HG03066 (cell line): ENCODE measurements around the gene LDOC1.
"Not testable (repeated sequence)": the region's sequence is repeated elsewhere in the genome, so short reads cannot be mapped to it uniquely, and the experiment has no call there.

Experiments
- ATAC-seq: cut with Tn5 transposase; IDR thresholded peaks from one replicate; pipeline ENCODE4 v1.9.1; 2021; ENCODE audit warnings: low read depth; ENCODE audit not compliant: unreplicated experiment

LDOC1 gene

DNA sequence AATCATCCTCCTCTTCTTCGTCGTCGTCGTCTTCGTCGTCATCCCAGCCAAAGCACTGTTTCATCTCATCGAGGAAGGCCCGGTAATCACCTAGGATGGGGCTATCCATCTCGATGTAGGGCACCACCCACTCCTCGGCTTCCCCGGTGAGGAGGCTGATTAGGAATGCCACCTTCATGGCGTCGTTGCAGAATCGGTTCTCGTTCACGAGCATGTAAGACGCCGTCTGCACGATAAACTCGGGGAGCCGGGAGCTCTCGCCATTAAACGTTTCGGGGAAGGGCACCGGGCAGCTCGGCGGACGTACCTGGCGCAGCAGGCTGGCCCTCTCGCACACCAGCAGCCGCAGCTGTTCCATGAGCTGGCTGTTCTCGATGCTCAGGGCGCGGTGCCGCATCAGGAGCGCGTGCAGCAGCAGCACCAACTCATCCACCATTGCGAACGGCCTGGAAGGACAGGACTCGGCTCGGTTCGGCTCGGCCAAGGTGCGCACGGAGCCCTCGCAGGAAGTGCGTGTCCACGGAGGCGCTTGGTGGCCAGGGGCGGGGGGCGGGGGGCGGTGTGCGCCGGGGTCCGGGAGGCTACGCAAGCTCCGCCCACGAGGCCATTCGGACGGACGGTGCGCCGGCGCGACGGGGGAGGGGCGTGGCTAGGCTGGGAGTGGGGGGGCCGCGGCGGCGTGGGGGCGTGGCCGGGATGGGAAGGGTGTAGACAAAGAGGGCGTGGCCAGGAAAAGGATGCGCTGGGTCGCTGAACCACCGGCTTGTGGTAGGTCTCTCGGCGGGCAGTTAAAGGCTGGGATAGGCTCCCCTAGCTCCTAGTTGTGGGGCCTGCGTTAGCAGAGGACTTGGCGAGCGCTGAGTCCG, at the start of gene LDOC1:
TSS of gene LDOC1 (minus strand) at position 544 of the 866 bp plus-strand sequence. CDS start at position 436, 108 bp downstream.
- no peak for ATAC-seq

DNA sequence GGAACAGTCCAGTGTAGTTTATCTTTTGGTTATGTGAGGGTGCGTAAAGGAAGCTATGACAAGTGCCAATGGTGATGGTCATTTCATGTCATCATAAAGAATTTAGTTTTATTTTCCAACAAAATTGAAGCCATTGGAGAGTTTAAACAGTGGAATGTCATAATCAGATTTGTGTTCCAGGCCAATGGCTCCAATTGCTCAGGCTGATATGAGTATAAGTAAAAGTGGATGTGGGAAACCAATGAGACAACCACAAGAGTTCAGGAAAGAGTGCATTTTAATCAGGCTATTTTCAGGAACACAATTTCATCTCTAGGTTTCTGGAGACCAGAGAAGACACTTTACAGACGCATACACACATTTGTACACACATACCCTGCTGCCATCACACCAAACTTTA, 44.7 kb upstream of the LDOC1 start:
- ATAC-seq: no peak

DNA sequence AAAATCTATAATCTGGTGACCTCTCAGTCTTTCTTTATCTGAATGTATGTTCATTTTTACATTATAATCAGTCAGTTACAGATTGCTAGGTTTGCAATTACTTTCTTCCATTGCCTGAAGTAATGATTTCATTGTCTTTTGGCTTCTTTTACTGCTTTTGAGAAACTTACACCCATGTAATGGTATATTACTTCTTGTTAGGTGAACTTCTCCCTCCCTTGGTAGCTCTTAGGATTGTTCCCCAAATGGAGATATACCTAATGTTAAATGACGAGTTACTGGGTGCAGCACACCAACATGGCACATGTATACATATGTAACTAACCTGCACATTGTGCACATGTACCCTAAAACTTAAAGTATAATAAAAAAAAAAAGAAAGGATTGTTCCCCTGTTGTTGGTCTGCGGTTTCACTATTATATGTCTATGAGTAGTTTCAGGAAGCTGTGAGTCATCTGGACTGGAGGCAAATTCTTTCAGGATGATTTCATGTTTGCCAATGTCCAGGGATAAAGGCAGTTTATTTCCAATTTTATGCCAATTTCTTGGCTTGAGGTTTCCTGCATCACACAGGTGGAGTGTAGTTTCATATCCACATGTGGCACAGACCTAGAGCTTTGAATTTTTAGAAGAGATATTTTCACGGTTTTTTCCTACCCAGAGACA, 43.5 kb upstream of the LDOC1 start:
- no peak for ATAC-seq

DNA sequence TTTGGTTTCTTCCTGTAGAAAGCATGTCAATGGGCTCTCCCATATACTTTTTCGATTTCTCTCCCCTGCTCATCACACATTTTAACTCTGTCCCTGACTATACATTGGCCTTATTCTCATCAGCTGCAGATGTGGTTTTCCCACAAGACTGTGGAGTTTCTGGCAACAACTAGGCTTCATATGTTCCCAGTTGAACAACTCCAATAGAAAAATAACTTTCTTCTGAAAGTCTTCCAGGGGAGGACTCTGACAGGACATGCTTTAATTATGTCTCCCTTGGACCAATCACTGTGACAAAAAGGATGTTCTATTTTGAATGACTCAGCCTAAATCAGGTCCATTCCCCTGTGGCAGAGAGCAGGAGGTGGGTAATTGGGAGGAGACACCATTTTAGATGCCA, 37.3 kb upstream of the LDOC1 start:
- no peak for ATAC-seq

DNA sequence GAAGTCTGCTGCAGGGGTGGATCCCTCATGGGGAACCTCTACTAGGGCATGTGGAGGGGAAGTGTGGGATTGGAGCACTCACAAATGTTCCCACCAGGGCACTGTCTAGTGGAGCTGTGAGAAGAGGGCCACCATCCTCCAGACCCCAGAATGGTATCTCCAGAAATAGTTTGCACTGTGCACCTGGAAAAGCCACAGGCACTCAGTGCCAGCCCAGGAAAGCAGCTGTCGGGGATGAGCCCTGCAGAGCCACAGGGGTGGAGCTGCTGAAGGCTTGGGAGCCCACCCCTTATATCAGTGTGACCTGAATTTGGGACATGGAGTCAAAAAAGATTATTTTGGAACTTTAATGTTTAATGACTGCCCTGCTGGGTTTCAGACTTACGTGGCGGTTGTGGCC, 25.0 kb upstream of the LDOC1 start:
- no peak for ATAC-seq

DNA sequence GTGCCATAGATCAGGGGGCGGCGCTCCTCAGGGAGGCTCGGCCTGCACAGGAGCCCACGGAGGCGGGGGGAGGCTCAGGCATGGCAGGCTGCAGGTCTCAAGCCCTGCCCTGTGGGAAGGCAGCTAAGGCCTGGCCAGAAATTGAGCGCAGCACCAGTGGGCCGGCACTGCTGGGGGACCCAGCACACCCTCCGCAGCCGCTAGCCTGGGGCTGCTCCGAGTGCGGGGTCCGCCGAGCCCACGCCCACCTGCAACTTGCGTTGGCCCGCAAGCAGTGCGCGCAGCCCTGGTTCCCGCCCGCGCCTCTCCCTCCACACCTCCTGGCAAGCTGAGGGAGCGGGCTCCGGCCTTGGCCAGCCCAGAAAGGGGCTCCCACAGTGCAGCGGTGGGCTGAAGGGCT, 11.6 kb upstream of the LDOC1 start:
- not testable (repeated sequence) for ATAC-seq

DNA sequence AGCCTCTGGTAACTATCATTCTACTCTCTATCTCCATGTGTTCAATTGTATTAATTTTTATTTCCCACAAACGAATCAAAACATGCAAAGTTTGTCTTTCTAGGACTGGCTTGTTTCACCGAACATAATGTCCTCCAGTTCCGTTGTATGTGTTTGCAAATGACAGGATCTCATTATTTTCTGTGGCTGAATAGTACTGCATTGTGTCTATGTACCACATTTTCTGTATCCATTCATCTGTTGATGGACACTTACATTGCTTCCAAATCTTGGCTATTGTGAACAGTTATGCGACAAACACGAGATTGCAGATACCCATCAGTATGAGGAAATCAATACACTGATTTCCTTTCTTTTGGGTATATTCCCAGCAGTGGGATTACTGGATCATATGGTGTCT, 8.4 kb upstream of the LDOC1 start:
- no peak for ATAC-seq

DNA sequence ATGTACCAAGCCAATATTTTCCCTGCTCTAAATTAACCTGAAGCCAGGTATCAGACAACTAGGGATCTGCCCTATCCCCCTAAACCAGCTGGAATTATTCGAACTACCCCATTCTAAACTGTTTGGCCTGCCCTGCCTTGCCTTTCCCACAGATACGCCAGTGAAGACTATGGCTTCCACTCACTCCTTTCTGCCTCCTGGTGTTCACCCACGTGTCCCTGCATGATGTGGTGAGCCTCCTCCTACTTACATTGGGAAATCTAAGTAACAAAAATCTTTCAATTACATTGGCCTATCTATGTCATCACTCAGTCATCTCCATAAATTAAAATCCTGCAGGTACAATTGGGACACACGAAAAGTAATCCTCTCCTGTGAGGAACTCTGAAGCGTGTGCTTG, 6.1 kb upstream of the LDOC1 start:
- no peak for ATAC-seq

DNA sequence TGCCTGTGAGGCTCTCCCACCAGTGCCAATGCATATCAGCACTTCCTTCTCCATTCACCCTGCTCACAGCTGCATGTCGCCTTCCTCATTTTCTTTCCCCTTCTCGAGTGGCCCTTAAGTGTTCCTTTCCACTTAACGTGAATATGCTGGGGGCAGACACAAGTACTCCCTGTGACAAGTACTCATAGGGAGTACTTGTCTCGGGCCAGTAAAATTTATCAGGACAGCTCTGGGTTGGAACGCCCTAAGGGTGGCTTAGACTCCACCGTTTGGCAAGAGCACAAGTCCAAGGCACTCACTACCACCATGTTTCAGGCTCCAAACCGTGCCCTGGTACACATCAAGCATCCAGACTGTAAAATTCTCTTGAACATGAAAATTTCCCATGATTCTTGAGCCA, 3.9 kb upstream of the LDOC1 start:
- no peak for ATAC-seq

DNA sequence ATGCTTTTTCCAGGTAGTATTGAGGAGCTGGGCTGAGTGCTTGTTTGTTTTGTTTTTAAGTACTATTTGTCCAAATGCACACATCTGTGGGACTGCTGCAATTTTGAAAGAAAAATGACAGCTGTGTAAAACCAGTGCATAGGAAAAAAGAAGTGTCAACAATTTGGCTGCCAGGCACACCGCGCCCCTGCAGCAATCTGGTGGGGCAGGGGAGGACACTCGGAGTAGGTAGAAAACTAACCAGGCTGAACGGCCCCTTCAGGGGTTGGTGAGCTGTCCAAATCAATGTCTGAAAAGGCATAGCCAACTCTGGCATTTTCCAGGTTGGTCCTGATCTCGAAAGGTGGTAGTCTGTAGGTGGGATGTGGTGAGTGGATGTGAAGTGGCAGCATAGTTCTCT, 1.1 kb downstream of the LDOC1 start:
- ATAC-seq: no peak

DNA sequence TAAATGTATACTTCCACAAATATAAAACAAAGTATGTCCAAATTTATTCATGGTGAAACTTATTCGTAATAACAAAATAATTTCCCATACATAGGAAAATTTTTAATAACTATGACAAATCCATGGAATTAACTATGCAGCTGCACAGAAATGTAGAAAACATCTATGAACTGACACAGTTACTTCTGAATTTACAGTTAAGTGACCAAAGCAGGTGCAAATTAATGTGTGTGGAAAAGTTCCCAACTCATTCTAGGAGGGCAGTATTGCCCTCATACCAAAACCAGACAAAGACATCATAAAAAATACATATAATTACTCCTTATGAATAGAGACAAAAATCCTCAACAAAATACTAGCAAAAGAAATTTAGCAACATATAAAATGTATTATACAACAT, 12.5 kb downstream of the LDOC1 start:
- ATAC-seq: no peak

DNA sequence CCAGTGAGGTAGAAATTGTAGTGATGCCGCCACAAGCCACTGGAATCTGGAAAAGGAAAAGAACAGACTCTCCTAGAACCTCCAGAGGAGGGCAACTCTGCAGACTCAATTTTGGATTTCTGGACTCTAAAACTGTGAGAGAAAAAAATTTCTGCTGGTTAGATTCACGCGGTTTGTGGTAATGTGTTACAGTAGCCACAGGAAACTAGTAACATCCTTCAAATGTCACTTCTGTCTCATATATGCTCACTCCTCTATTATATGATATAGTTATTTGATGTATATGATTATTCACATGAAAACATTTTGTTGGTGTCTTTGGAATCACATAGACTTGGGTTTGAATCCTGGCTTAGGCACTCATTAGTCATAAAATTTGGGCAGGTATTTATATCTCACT, 18.8 kb downstream of the LDOC1 start:
- no peak for ATAC-seq

DNA sequence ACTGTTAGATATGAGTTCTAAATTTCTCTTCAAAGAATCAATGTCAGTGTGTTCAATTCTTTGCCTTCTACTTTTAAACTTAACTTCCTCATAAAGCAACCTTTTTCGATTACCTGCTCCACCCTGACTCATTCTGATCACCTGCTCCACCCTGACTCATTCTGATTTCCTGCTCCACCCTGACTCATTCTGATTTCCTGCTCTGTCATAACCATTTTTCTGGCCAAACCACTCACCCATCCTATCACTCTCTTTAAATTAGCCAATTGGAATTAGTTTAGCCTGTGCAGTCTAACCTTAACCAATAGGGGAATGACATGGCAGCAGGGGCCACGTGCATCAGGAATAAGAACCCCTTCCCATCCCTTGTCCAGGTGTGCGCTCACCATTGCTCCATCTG, 21.7 kb downstream of the LDOC1 start:
- not testable (repeated sequence) for ATAC-seq

DNA sequence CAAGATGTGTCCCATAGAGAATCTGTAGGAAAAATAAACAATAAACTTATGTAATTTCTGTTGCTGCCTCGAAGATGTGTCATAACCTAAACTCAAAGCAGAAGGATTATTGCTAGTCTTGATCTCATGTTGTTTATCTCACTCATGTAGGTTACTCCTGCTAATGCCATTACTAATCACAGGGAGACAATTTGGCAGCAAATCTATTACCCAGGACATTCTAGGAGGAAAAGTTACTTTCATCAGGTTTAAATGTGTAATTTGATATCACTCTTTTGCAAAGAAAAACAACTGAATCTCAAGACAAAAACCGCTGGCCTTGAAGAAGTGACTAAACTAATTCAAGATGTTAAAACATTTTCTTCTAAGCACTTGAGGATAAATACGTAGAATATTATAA, 34.0 kb downstream of the LDOC1 start:
- ATAC-seq: no peak

DNA sequence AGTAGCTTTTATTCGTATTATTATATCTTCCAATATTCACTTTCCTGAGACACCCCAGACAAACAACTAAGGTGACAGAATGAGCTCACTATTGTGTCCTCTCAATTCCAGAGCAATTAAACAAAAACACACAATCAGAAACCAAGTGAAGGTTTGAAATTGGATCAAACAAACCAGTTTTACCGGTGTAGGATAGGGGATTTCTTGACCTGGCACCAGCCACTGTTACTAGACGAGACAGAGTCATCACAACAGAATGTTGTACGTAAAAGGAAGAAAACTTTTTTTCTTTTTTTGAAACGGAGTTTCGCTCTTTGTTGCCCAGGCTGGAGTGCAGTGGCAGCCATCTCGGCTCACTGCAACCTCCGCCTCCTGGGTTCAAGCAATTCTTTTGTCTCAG, 43.7 kb downstream of the LDOC1 start:
- ATAC-seq: no peak

DNA sequence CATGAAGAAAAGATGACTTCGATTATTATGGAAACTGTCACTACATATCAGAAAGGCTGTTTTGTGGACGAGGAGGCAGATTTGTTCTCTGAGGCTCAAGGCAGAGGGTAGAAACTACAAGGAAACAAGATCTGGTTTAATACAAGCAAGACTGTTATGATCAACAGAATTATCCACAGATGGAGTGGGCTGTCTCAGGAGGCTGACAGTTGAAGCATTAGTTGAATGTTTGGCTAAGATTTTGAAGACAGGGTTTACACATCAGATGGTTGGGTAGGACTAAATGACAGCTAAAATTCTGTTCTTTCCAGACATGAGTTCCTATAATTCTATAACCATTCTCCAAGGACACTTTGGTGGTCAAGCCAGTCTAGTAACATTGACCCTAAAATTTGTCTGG, 49.8 kb downstream of the LDOC1 start:
- ATAC-seq: no peak
